ENCODE measurements around the gene MITF.

Gene MITF

GRCh38 chr3:69944931-69945493 is 205.7 kb downstream of the MITF start:
- no peak for DNase-seq (ENCODE audit: low read depth in 1 of 2, low spot score in 1 of 2)

- DNase-seq (ENCODE audit: low read depth in 1 of 2, low spot score in 1 of 2) = no peak
These were observed 209.1 kb downstream of the MITF start for GRCh38 chr3:69948246-69948862.

GRCh38 chr3:69951616-69952015 is 212.4 kb downstream of the MITF start:
- no peak for DNase-seq (ENCODE audit: low read depth in 1 of 2, low spot score in 1 of 2)

- DNase-seq (ENCODE audit: low read depth in 1 of 2, low spot score in 1 of 2) = no peak
These were observed 220.3 kb downstream of the MITF start for GRCh38 chr3:69959581-69959980.

- DNase-seq (ENCODE audit: low read depth in 1 of 2, low spot score in 1 of 2) = no peak
These were observed 222.6 kb downstream of the MITF start for GRCh38 chr3:69961706-69962439.

GRCh38 chr3:69963643-69964042 is 224.4 kb downstream of the MITF start:
- no peak for DNase-seq (ENCODE audit: low read depth in 1 of 2, low spot score in 1 of 2)

- DNase-seq (ENCODE audit: low read depth in 1 of 2, low spot score in 1 of 2) = no peak
These were observed 227.9 kb downstream of the MITF start for GRCh38 chr3:69967156-69967555.

- no peak for DNase-seq (ENCODE audit: low read depth in 1 of 2, low spot score in 1 of 2)
These were observed 231.6 kb downstream of the MITF start for GRCh38 chr3:69970827-69971226.

- no peak for DNase-seq (ENCODE audit: low read depth in 1 of 2, low spot score in 1 of 2)
These were observed 233.4 kb downstream of the MITF start for GRCh38 chr3:69972672-69973071.

GRCh38 chr3:69976021-69976420 is 236.8 kb downstream of the MITF start:
- no peak for DNase-seq (ENCODE audit: low read depth in 1 of 2, low spot score in 1 of 2)

- no peak for DNase-seq (ENCODE audit: low read depth in 1 of 2, low spot score in 1 of 2)
These were observed 244.4 kb downstream of the MITF start for GRCh38 chr3:69983546-69984265.

- no peak for DNase-seq (ENCODE audit: low read depth in 1 of 2, low spot score in 1 of 2)
These were observed 246.0 kb downstream of the MITF start for GRCh38 chr3:69985266-69985665.

- DNase-seq (ENCODE audit: low read depth in 1 of 2, low spot score in 1 of 2) = no peak
These were observed 247.2 kb downstream of the MITF start for GRCh38 chr3:69986419-69986818.

- DNase-seq (ENCODE audit: low read depth in 1 of 2, low spot score in 1 of 2) = no peak
These were observed 248.6 kb downstream of the MITF start for GRCh38 chr3:69987833-69988232.

GRCh38 chr3:69993757-69994156 is 254.5 kb downstream of the MITF start:
- DNase-seq (ENCODE audit: low read depth in 1 of 2, low spot score in 1 of 2) = no peak

- DNase-seq (ENCODE audit: low read depth in 1 of 2, low spot score in 1 of 2) = no peak
These were observed 255.7 kb downstream of the MITF start for GRCh38 chr3:69994919-69995318.

- no peak for DNase-seq (ENCODE audit: low read depth in 1 of 2, low spot score in 1 of 2)
These were observed 258.5 kb downstream of the MITF start for GRCh38 chr3:69997631-69998307.

- no peak for DNase-seq (ENCODE audit: low read depth in 1 of 2, low spot score in 1 of 2)
These were observed 259.5 kb downstream of the MITF start for GRCh38 chr3:69998759-69999139.

GRCh38 chr3:69999140-70000027 is 260.1 kb downstream of the MITF start, which contains the start of gene SAMMSON:
Gene SAMMSON (plus strand): TSS chr3:69999733.
- DNase-seq (ENCODE audit: low read depth in 1 of 2, low spot score in 1 of 2) = no peak

- DNase-seq (ENCODE audit: low read depth in 1 of 2, low spot score in 1 of 2) = no peak
These were observed 260.8 kb downstream of the MITF start for GRCh38 chr3:70000028-70000410.

Measured in activated T-helper 1 cell treated with anti-CD3 and anti-CD28 coated beads, Interleukin-2, amount 50 U/mL, for 16 hours (primary cell).